IMR-90 (cell line): Measurements from ENCODE around the gene ACOX1. TPM values are rescaled to one million over a fixed set of nuclear protein-coding genes. Genes with fewer than 3 reads are reported as not detected.

Source experiments
- ATAC-seq: fragments of 200-7000 bp; cut with Tn5 transposase; 2 replicates; pipeline ENCODE4 v1.9.1; 2020; ENCODE audit warnings: low read depth, mild to moderate bottlenecking, moderate library complexity
- BruUV-seq: library from RNA; stranded (reverse); fragments of 400-500 nt; replicated peaks from 2 replicates; lab custom pipeline; 2021; lab: Mats Ljungman, UMichigan
- CTCF ChIA-PET: fragments of 300-600 bp; formaldehyde crosslinking; extraction: SDS; loops from one replicate; lab custom pipeline; 2021; ENCODE audit warnings: antibody characterized with exemption; lab: Yijun Ruan, JAX
- POLR2A ChIA-PET: fragments of 300-600 bp; sonication (Branson Sonifier 250); formaldehyde crosslinking; loops from one replicate; lab custom pipeline; 2022; ENCODE audit warnings: antibody characterized with exemption; ENCODE audit not compliant: unreplicated experiment; lab: Charles Lee
- DNase-seq: peaks from one replicate; pipeline ENCODE4 v3.0.0; 2013
- H2AFZ ChIP-seq: replicated peaks from 2 replicates; pipeline ENCODE3; 2013; ENCODE audit warnings: low read length, mild to moderate bottlenecking; ENCODE audit not compliant: poor library complexity
- H2AK5ac ChIP-seq: 2 replicates; pipeline ENCODE4 v1.6.1; 2013; ENCODE audit warnings: low read depth, low read length, inconsistent platforms
- H2AK9ac ChIP-seq: replicated peaks from 2 replicates; pipeline ENCODE3; 2013; ENCODE audit warnings: mild to moderate bottlenecking, low read depth, low read length, moderate library complexity; ENCODE audit not compliant: poor library complexity
- H2BK120ac ChIP-seq: 2 replicates; pipeline ENCODE4 v1.6.1; 2013; ENCODE audit warnings: low read depth, low read length, inconsistent platforms
- H2BK15ac ChIP-seq: 3 replicates; pipeline ENCODE4 v1.6.1; 2013; ENCODE audit warnings: low read depth, low read length, inconsistent platforms
- H2BK20ac ChIP-seq: 2 replicates; pipeline ENCODE4 v1.6.1; 2013; ENCODE audit warnings: low read depth, mild to moderate bottlenecking, inconsistent platforms, low read length, moderate library complexity
- H2BK5ac ChIP-seq: 2 replicates; pipeline ENCODE4 v1.6.1; 2013; ENCODE audit warnings: mild to moderate bottlenecking, low read depth, low read length, inconsistent platforms; ENCODE audit not compliant: poor library complexity, severe bottlenecking
- H3K14ac ChIP-seq: replicated peaks from 2 replicates; pipeline ENCODE4 v1.6.1; 2013; ENCODE audit warnings: low read depth, low read length, inconsistent platforms
- H3K18ac ChIP-seq: 2 replicates; pipeline ENCODE4 v1.6.1; 2013; ENCODE audit warnings: low read depth, low read length, control low read depth
- H3K23ac ChIP-seq: 2 replicates; pipeline ENCODE4 v1.6.1; 2013; ENCODE audit warnings: low read depth, low read length, inconsistent platforms
- H3K27ac ChIP-seq: 2 replicates; pipeline ENCODE4 v1.5.1; 2013; ENCODE audit warnings: mild to moderate bottlenecking, control low read depth, low read length; ENCODE audit not compliant: insufficient read depth
- H3K27me3 ChIP-seq: 2 replicates; pipeline ENCODE4 v1.6.1; 2013; ENCODE audit warnings: low read length; ENCODE audit not compliant: control insufficient read depth, insufficient read depth
- H3K36me3 ChIP-seq: 2 replicates; pipeline ENCODE4 v1.6.1; 2013; ENCODE audit warnings: low read length, mixed read lengths; ENCODE audit not compliant: control insufficient read depth, insufficient read depth
- H3K4ac ChIP-seq: 2 replicates; pipeline ENCODE4 v1.6.1; 2013; ENCODE audit warnings: low read depth, low read length, inconsistent platforms
- H3K4me1 ChIP-seq: 2 replicates; pipeline ENCODE4 v1.6.1; 2013; ENCODE audit warnings: low read length, mixed read lengths; ENCODE audit not compliant: control insufficient read depth, insufficient read depth
- H3K4me2 ChIP-seq: 2 replicates; pipeline ENCODE4 v1.6.1; 2013; ENCODE audit warnings: low read depth, mild to moderate bottlenecking, control low read depth, low read length, moderate library complexity
- H3K4me3 ChIP-seq: 2 replicates; pipeline ENCODE4 v1.5.1; 2013; ENCODE audit warnings: low read depth, mild to moderate bottlenecking, control low read depth, low read length, moderate library complexity; ENCODE audit not compliant: insufficient read depth
- H3K56ac ChIP-seq: 2 replicates; pipeline ENCODE4 v1.6.1; 2013; ENCODE audit warnings: low read length, inconsistent platforms; ENCODE audit not compliant: insufficient read depth; ENCODE audit errors: extremely low read depth
- H3K79me1 ChIP-seq, 2 experiments: 2 replicates each; pipeline ENCODE4 v1.6.1; 2013; ENCODE audit warnings: low read length in 2 of 2, inconsistent platforms in 1 of 2, low read depth in 1 of 2
- H3K9ac ChIP-seq: 2 replicates; pipeline ENCODE4 v1.6.1; 2013; ENCODE audit warnings: low read depth, low read length, control low read depth
- H3K9me1 ChIP-seq: 2 replicates; pipeline ENCODE4 v1.6.1; 2013; ENCODE audit warnings: low read length, inconsistent platforms; ENCODE audit not compliant: insufficient read depth
- H3K9me3 ChIP-seq: 2 replicates; pipeline ENCODE4 v1.6.1; 2013; ENCODE audit warnings: low read length; ENCODE audit not compliant: control insufficient read depth, insufficient read depth
- H4K20me1 ChIP-seq: 2 replicates; pipeline ENCODE4 v1.6.1; 2013; ENCODE audit warnings: low read length, inconsistent platforms; ENCODE audit not compliant: insufficient read depth
- H4K5ac ChIP-seq: 2 replicates; pipeline ENCODE4 v1.6.1; 2013; ENCODE audit warnings: mild to moderate bottlenecking, low read depth, low read length, control low read depth
- H4K8ac ChIP-seq, 2 experiments: 2 replicates each; pipeline ENCODE4 v1.6.1; 2013; ENCODE audit warnings: low read depth in 2 of 2, low read length in 2 of 2, control low read depth in 1 of 2, inconsistent platforms in 1 of 2
- H4K91ac ChIP-seq: 2 replicates; pipeline ENCODE4 v1.6.1; 2013; ENCODE audit warnings: low read depth, low read length, inconsistent platforms; ENCODE audit not compliant: insufficient read depth
- BHLHE40 ChIP-seq: fragments of 150-350 bp; IDR thresholded peaks from 2 replicates; pipeline ENCODE4 v1.6.1; 2016; ENCODE audit warnings: mild to moderate bottlenecking, low read depth, low read length
- CEBPB ChIP-seq: IDR thresholded peaks from 2 replicates; pipeline ENCODE4 v1.6.1; 2012; ENCODE audit warnings: low read depth, low read length, improper control_type of control experiment
- CTCF ChIP-seq: conservative IDR thresholded peaks from 2 replicates; pipeline ENCODE4 v1.5.1; 2012; ENCODE audit warnings: mild to moderate bottlenecking, low read depth, low read length, improper control_type of control experiment
- ELK1 ChIP-seq: fragments of 150-350 bp; IDR thresholded peaks from 2 replicates; pipeline ENCODE4 v1.6.1; 2016; ENCODE audit warnings: low read depth, mild to moderate bottlenecking, low read length, moderate library complexity, borderline replicate concordance
- MAFK ChIP-seq: IDR thresholded peaks from 2 replicates; pipeline ENCODE4 v1.6.1; 2012; ENCODE audit warnings: low read depth, low read length, improper control_type of control experiment
- MAZ ChIP-seq: IDR thresholded peaks from 2 replicates; pipeline ENCODE4 v1.6.1; 2012; ENCODE audit warnings: low read depth, mild to moderate bottlenecking, low read length, improper control_type of control experiment, moderate library complexity, borderline replicate concordance
- MXI1 ChIP-seq: IDR thresholded peaks from 2 replicates; pipeline ENCODE4 v1.6.1; 2012; ENCODE audit warnings: low read depth, mild to moderate bottlenecking, low read length, moderate library complexity, borderline replicate concordance
- POLR2A ChIP-seq: IDR thresholded peaks from 2 replicates; pipeline ENCODE4 v1.6.1; 2012; ENCODE audit warnings: mild to moderate bottlenecking, low read depth, low read length
- RAD21 ChIP-seq: IDR thresholded peaks from 2 replicates; pipeline ENCODE4 v1.6.1; 2012; ENCODE audit warnings: low read length, improper control_type of control experiment
- WGBS, 2 experiments: methylation state at CpG; one replicate each; pipeline versions ENCODE4 v1.1.5 to v1.1.7; 2013; ENCODE audit warnings: missing lambda C conversion rate in 2 of 2; ENCODE audit not compliant: insufficient read length in 1 of 2; ENCODE audit errors: extremely low coverage in 2 of 2; 5-methylcytosine and 5-hydroxymethylcytosine counted together
- dilution Hi-C: fragments of 300-500 bp; cut with HindIII; formaldehyde crosslinking; loops from one replicate; pipeline ENCODE4 v1.14.3; 2018; ENCODE audit warnings: low sequenced_read_pairs; ENCODE audit not compliant: unreplicated experiment
- in situ Hi-C: fragments of 300-500 bp; cut with MboI; formaldehyde crosslinking; loops from 3 replicates; pipeline ENCODE4 v1.14.3; 2019; ENCODE audit warnings: low sequenced_read_pairs, inconsistent platforms, mixed read lengths
- intact Hi-C: fragments of 100-400 bp; cut with micrococcal nuclease; formaldehyde crosslinking; loops from 2 replicates; pipeline ENCODE4 v1.10.0; 2022
- polyA plus RNA-seq, 3 experiments: library from polyadenylated mRNA; depleted of rRNA; stranded (reverse); fragments of >200 nt; gene quantifications; 2 replicates each; pipeline ENCODE4 v1.2.3, GENCODE V29; 2012; ENCODE audit warnings: low replicate concordance in 1 of 3
- total RNA-seq: library from RNA; depleted of rRNA; stranded (reverse); fragments of >200 nt; gene quantifications from 2 replicates; pipeline ENCODE4 v1.2.3, GENCODE V29; 2012

ACOX1 gene
- total and polyA plus RNA-seq, 2 of the 4 experiments (the other 2 are of a cell fraction) = 16.1 to 94.8 TPM

GRCh38 chr17:75943491-75943890, 35.5 kb downstream of the ACOX1 start:
- peaks cover 15% of the 10 kb centered on the region for H3K36me3 ChIP-seq
- ChIA-PET CTCF (no interaction called here), POLR2A (interaction anchor here (0.7 kb wide), 1 partner anchor 32 kb away, joined by 11 read pairs; no protein-coding TSS in a partner anchor)
- TF ChIP-seq BHLHE40 (no peak), POLR2A (no peak), CTCF (no peak), RAD21 (no peak), CEBPB (no peak), MAZ (no peak), MXI1 (no peak), MAFK (no peak), ELK1 (no peak)
- no peak overlapping the region for H3K4ac ChIP-seq
- no peak overlapping the region for H2BK15ac ChIP-seq
- no peak overlapping the region for H3K14ac ChIP-seq
- no peaks in the 10 kb centered on the region for H4K20me1 ChIP-seq
- intact Hi-C loops (loop anchor here (5.0 kb wide), 1 partner anchor 36 kb away; no protein-coding TSS in a partner anchor), in situ Hi-C loops (no loop called here), dilution Hi-C loops (no loop called here)
- H2BK20ac ChIP-seq = no peak overlapping the region
- H2BK5ac ChIP-seq = no peak overlapping the region
- H3K56ac ChIP-seq = no peak overlapping the region
- H3K27ac ChIP-seq = no peak overlapping the region
- DNase-seq = no peak
- H3K27me3 ChIP-seq = no peaks in the 10 kb centered on the region
- peaks cover 5 to 9% of the 10 kb centered on the region in 2 experiments; a peak in 2 of 4 replicates for H3K79me1 ChIP-seq
- no TSS peak for BruUV-seq
- no CpG with 5 or more reads among the region's 1 CpG for whole genome bisulfite sequencing, 2 experiments
- H4K8ac ChIP-seq = no peak overlapping the region
- no peak overlapping the region for H2AK9ac ChIP-seq
- peaks cover 3% of the 10 kb centered on the region; the same call in 1 of the 2 replicates for H3K4me1 ChIP-seq
- H2BK120ac ChIP-seq = no peak overlapping the region
- ATAC-seq = no peak
- no peak overlapping the region for H3K4me3 ChIP-seq
- H3K18ac ChIP-seq = no peak overlapping the region
- no peak overlapping the region for H4K91ac ChIP-seq
- no peak overlapping the region for H3K4me2 ChIP-seq
- no peak overlapping the region for H3K23ac ChIP-seq
- no peak overlapping the region for H4K5ac ChIP-seq
- no peak overlapping the region for H2AK5ac ChIP-seq
- H2AFZ ChIP-seq = no peak overlapping the region
- no peak overlapping the region for H3K9ac ChIP-seq
- peaks cover 5% of the 10 kb centered on the region; the same call in 1 of the 2 replicates for H3K9me1 ChIP-seq
- H3K9me3 ChIP-seq = no peaks in the 10 kb centered on the region
